Measurements from ENCODE around the gene ZNF341.

The ZNF341 gene

DNA sequence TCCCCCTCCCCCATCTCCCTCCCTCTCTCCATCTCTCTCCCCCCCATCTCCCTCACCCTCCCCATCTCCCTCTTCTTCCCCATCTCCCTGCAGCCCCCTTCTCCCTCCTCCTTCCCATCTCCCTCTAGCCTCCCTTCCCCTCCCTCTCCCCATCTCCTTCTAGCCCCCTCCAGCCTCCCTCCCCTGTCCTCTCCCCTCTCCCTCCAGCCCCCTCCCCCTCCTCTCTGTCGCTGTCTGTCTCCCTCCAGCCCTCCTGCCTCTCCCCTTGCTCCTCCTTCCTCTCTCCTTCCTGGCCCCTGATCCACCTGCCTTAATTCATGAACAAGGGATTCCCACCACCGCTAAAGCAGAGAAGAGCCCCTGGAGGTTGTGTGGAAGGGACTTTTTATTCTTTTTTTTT lies 52.4 kb downstream of the ZNF341 start:
- TF ChIP-seq, protein P1, sequence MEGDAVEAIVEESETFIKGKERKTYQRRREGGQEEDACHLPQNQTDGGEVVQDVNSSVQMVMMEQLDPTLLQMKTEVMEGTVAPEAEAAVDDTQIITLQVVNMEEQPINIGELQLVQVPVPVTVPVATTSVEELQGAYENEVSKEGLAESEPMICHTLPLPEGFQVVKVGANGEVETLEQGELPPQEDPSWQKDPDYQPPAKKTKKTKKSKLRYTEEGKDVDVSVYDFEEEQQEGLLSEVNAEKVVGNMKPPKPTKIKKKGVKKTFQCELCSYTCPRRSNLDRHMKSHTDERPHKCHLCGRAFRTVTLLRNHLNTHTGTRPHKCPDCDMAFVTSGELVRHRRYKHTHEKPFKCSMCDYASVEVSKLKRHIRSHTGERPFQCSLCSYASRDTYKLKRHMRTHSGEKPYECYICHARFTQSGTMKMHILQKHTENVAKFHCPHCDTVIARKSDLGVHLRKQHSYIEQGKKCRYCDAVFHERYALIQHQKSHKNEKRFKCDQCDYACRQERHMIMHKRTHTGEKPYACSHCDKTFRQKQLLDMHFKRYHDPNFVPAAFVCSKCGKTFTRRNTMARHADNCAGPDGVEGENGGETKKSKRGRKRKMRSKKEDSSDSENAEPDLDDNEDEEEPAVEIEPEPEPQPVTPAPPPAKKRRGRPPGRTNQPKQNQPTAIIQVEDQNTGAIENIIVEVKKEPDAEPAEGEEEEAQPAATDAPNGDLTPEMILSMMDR (IDR thresholded peaks at IDR 0.05) = no peak

DNA sequence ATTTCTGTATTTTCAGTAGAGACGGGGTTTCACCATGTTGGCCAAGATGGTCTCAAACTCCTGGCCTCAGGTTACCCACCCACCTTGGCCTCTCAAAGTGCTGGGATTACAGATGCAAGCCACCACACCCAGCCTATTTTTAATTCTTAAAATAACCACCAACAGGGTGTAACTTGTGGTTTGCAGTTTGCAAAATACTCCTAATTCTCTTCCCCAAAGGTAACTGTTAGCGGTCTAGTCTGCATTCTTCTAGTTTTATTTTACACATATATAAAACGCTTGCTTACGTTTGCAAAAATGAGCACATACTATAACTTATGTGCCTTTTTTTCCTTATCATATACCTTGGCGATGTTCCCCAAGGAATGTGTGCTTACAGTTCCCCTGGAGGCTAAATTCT lies 53.7 kb downstream of the ZNF341 start:
- TF ChIP-seq, protein P1 (IDR thresholded peaks at IDR 0.05) = no peak

DNA sequence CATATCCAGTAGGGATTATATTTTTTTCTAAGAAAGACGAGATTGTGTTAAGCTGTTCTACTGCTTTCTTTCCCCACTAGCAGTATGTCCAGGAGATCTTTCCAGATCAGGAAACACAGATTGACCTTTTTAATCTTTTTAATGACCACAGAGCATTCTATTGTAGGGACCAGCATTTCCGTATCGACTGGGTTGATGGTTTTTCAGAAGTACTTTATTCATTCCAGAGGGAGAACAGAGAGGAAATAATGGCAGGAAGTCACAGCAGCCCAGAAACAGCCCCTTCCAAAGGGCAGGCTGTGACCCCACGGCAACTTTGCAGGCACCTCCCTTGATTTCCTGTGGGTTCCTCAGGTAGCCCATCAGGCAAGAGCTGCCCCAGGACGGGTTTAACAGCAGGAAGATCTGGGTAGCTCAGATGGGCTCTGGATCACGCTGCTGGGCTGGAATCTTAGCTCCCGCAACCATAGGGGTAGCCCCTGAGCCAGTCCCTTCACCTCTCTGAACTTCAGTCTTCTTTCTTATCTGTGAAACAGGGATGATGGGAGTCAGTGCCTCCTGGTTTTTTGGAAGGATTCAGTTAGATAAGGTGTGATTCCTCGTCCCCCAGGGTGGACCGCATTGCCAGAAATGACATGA lies 55.6 kb downstream of the ZNF341 start:
- TF ChIP-seq, protein P1 (IDR thresholded peaks at IDR 0.05) = no peak

DNA sequence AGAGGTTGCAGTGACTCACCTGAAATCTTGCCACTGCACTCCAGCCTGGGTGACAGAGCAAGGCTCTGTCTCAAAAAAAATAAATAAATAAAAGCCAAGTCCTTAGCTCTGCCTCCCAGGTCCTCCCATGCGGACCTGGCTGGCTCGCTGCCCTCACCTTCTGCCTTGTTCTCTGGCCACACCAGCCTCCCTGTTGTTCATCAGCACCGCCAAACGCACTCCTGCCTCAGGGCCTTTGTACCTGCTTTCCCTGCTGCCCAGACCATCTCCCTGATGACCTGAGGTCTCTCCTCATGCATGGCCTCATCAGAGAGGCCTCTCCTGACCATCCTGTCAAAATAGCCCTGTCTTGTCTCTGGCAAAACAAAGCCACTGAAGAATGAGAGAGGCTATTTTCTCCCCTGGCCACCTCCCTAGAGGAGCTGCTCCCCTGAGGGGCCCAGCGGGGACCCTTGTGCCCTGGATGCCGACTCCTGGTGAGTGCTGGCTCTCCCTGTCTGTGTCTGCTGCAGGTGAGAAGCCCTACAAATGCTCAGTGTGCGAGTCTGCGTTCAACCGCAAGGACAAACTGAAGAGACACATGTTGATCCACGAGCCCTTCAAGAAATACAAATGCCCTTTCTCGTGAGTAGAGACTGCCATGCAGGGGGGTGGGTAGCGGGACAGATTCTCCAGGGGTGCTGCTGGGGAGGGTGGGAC lies 56.7 kb downstream of the ZNF341 start:
- TF ChIP-seq, protein P1 (IDR thresholded peaks at IDR 0.05) = no peak

DNA sequence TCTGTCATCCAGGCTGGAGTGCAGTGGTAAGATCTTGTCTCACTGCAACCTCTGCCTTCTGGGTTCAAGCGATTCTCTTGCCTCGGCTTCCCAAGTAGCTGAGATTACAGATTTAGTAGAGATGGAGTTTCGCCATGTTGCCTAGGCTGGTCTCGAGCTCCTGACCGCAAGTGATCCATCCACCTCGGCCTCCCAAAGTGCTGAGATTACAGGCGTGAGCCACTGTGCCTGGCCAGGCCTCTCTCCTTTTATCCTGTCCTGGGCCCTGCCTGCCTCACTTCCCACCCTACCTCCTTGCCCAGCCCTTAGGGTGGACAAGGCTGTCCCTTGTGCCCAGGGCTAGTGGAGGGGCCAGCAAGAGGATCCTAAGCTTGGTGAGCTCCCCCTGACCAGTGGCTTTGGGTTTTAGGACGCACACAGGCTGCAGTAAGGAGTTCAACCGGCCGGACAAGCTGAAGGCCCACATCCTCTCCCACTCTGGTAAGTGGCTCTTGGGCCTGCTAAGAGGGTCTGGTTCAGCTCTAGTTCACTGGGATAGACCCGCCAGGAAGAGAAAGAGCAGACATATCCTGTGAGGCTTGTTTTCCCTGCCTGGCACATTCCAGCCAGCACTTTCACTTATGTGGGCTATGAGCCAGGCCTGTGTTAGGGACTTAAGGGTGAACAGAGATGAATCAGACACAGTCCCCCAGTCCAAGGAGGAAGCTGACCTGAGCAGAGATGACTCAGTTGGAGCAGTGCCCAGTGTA lies 57.5 kb downstream of the ZNF341 start:
- TF ChIP-seq, protein P1 (IDR thresholded peaks at IDR 0.05) = no peak

DNA sequence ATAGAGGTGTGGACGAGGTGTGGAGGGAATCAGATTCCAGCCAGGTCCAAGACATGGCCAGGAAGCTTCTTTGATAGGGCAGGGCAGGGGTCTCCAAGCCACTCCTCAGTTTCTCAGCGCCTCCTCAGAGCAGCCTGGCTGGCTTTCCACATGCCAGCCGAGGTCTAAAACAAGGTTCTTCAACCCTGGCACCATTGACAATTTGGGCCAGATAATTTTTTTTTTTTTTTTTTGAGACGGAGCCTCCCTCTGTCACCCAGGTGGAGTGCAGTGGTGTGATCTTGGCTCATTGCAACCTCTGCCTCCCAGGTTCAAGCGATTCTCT lies 58.0 kb downstream of the ZNF341 start:
- TF ChIP-seq, protein P1 (IDR thresholded peaks at IDR 0.05) = no peak

DNA sequence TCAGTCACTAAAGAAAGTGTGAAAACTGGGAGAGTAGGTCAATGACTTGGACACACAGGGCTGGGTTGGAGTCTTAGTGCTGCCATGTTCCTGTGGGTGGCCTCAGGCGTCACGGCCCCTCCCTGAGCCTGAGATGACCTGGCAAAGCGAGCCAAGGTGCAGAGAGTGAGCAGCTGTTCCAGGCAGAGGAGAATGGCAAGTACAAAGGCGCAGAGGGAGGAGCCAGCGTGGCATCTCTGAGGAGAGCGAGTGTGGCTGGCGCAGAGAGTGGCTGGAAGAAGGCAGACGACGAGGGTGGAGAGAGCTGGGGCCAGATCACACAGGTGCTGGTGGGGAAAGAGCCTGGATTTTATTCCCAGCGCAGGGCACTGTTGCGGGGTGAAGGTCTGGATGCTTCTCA lies 58.8 kb downstream of the ZNF341 start:
- TF ChIP-seq, protein P1 (IDR thresholded peaks at IDR 0.05) = no peak

Measured in LNCAP (cell line).